ENCODE data around the gene TMPRSS4.

The TMPRSS4 gene

GRCh38 chr11:118081241-118081958, 4.5 kb downstream of the TMPRSS4 start:
- no peak for DNase-seq

GRCh38 chr11:118082880-118083552, 6.1 kb downstream of the TMPRSS4 start:
- no peak for DNase-seq

GRCh38 chr11:118084247-118084646, 7.4 kb downstream of the TMPRSS4 start:
- no peak for DNase-seq

GRCh38 chr11:118084656-118085055, 7.8 kb downstream of the TMPRSS4 start:
- no peak for DNase-seq

- no peak for DNase-seq
Observed at GRCh38 chr11:118086913-118087768, 10.3 kb downstream of the TMPRSS4 start, which contains the start of gene SMIM35. Gene SMIM35 (minus strand): TSS chr11:118086963. CDS start chr11:118086757, 206 bp downstream.

GRCh38 chr11:118087931-118088330, 11.1 kb downstream of the TMPRSS4 start:
- no peak for DNase-seq

- DNase-seq, result no peak
Observed at GRCh38 chr11:118088531-118088930, 11.7 kb downstream of the TMPRSS4 start.

GRCh38 chr11:118090545-118091162, 13.8 kb downstream of the TMPRSS4 start:
- no peak for DNase-seq

- no peak for DNase-seq
Observed at GRCh38 chr11:118091690-118092089, 14.8 kb downstream of the TMPRSS4 start.

GRCh38 chr11:118092907-118093571, 16.2 kb downstream of the TMPRSS4 start:
- no peak for DNase-seq

- no peak for DNase-seq
Observed at GRCh38 chr11:118095493-118095892, 18.6 kb downstream of the TMPRSS4 start.

- no peak for DNase-seq
Observed at GRCh38 chr11:118095967-118096367, 19.1 kb downstream of the TMPRSS4 start.

- DNase-seq, result no peak
Observed at GRCh38 chr11:118098996-118099837, 22.3 kb downstream of the TMPRSS4 start.

- no peak for DNase-seq
Observed at GRCh38 chr11:118099838-118100556, 23.1 kb downstream of the TMPRSS4 start.

- no peak for DNase-seq
Observed at GRCh38 chr11:118100691-118101232, 23.9 kb downstream of the TMPRSS4 start.

- no peak for DNase-seq
Observed at GRCh38 chr11:118102721-118103261, 25.9 kb downstream of the TMPRSS4 start.

- DNase-seq, result no peak
Observed at GRCh38 chr11:118104491-118104890, 27.6 kb downstream of the TMPRSS4 start.

- DNase-seq, result no peak
Observed at GRCh38 chr11:118105657-118106305, 28.9 kb downstream of the TMPRSS4 start.

- DNase-seq, result no peak
Observed at GRCh38 chr11:118106789-118107335, 30.0 kb downstream of the TMPRSS4 start.
